Midbrain (tissue), 1 donor: ENCODE data around the gene OR5P2.
"Not testable (repeated sequence)": the region's sequence is repeated elsewhere in the genome, so short reads cannot be mapped to it uniquely, and the experiment has no call there.

ENCODE experiments used
- DNase-seq: peaks from one replicate; lab custom pipeline; 2025; lab: John Stamatoyannopoulos, UW

Gene OR5P2

GRCh38 chr11:7796842-7797241 lies at the start of gene OR5P2:
TSS of gene OR5P2 (minus strand) at chr11:7796942. CDS start at chr11:7796942, 0 bp downstream.
- DNase-seq = no peak

- DNase-seq = no peak
Observed at GRCh38 chr11:7846003-7846402, 49.3 kb upstream of the OR5P2 start.

GRCh38 chr11:7844986-7845385 lies 48.2 kb upstream of the OR5P2 start:
- no peak for DNase-seq

- DNase-seq = no peak
Observed at GRCh38 chr11:7844521-7844920, 47.8 kb upstream of the OR5P2 start.

GRCh38 chr11:7840578-7840977 lies 43.8 kb upstream of the OR5P2 start:
- no peak for DNase-seq

- no peak for DNase-seq
Observed at GRCh38 chr11:7833527-7833926, 36.8 kb upstream of the OR5P2 start.

- no peak for DNase-seq
Observed at GRCh38 chr11:7830740-7831139, 34.0 kb upstream of the OR5P2 start, which contains the start of gene OR5P3. TSS of gene OR5P3 (minus strand) at chr11:7830840.

- no peak for DNase-seq
Observed at GRCh38 chr11:7826324-7826723, 29.6 kb upstream of the OR5P2 start.

- DNase-seq = not testable (repeated sequence)
Observed at GRCh38 chr11:7820417-7820816, 23.7 kb upstream of the OR5P2 start.

GRCh38 chr11:7814897-7815296 lies 18.2 kb upstream of the OR5P2 start:
- DNase-seq = not testable (repeated sequence)

- not testable (repeated sequence) for DNase-seq
Observed at GRCh38 chr11:7810301-7810700, 13.6 kb upstream of the OR5P2 start.

- DNase-seq = no peak
Observed at GRCh38 chr11:7793233-7793632, 3.5 kb downstream of the OR5P2 start.

GRCh38 chr11:7787239-7787638 lies 9.5 kb downstream of the OR5P2 start:
- DNase-seq = no peak

GRCh38 chr11:7775689-7776088 lies 21.1 kb downstream of the OR5P2 start:
- no peak for DNase-seq

GRCh38 chr11:7764301-7764700 lies 32.4 kb downstream of the OR5P2 start:
- not testable (repeated sequence) for DNase-seq

GRCh38 chr11:7759010-7759409 lies 37.7 kb downstream of the OR5P2 start:
- DNase-seq = no peak

- no peak for DNase-seq
Observed at GRCh38 chr11:7749456-7749855, 47.3 kb downstream of the OR5P2 start.
